Measurements from ENCODE around the gene TNS1.

The TNS1 gene

DNA sequence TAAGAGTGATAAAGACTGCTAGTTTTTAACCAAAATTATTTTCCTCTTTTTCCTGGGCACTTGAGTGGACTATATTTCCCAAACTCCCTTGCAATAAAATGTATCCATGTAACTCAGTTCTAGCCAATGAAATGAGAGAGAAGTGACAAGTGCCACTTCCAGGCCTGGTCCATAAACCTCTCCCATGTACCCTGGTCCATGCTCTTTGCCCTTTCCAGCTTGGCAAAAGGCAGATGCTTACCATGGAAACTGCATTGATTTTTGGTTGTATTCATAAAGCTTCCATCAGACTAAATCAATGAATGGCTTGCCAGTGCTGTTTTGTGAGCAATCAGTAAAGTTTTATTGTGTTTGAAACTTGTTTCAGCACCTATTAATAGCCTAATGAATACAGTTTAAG, 229.3 kb downstream of the TNS1 start:
- DNase-seq: no peak
- no peaks in the 10 kb centered on the region for H3K79me2 ChIP-seq (ENCODE audit: low read length)
- TF ChIP-seq EZH2 (optimal IDR thresholded peaks at IDR 0.05; ENCODE audit: low read depth, low read length) (no peak), EZH2phosphoT487 (IDR thresholded peaks at IDR 0.05; ENCODE audit: low read length) (no peak)
- TF ChIP-seq, protein P1, sequence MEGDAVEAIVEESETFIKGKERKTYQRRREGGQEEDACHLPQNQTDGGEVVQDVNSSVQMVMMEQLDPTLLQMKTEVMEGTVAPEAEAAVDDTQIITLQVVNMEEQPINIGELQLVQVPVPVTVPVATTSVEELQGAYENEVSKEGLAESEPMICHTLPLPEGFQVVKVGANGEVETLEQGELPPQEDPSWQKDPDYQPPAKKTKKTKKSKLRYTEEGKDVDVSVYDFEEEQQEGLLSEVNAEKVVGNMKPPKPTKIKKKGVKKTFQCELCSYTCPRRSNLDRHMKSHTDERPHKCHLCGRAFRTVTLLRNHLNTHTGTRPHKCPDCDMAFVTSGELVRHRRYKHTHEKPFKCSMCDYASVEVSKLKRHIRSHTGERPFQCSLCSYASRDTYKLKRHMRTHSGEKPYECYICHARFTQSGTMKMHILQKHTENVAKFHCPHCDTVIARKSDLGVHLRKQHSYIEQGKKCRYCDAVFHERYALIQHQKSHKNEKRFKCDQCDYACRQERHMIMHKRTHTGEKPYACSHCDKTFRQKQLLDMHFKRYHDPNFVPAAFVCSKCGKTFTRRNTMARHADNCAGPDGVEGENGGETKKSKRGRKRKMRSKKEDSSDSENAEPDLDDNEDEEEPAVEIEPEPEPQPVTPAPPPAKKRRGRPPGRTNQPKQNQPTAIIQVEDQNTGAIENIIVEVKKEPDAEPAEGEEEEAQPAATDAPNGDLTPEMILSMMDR (IDR thresholded peaks at IDR 0.05; ENCODE audit: low read length): no peak
- no peaks in the 10 kb centered on the region for H3F3A ChIP-seq (ENCODE audit: insufficient read depth, low read length)
- no peaks in the 10 kb centered on the region for H3K4me1 ChIP-seq (ENCODE audit: low read length)
- no peaks in the 10 kb centered on the region for H4K20me1 ChIP-seq (ENCODE audit: insufficient read depth, low read length)
- no peak overlapping the region for H3K4me2 ChIP-seq (ENCODE audit: low read depth, low read length)
- no peak overlapping the region for H3K9ac ChIP-seq (ENCODE audit: low read length)
- H3K4me3 ChIP-seq (ENCODE audit: low read length): no peak overlapping the region
- no peak overlapping the region for H2AFZ ChIP-seq (ENCODE audit: low read length)
- H3K36me3 ChIP-seq (replicated peaks; ENCODE audit: insufficient read depth, low read length): no peaks in the 10 kb centered on the region
- H3K9me2 ChIP-seq (replicated peaks; ENCODE audit: insufficient read depth, low read length): no peaks in the 10 kb centered on the region
- H3K27me3 ChIP-seq (replicated peaks; ENCODE audit: insufficient read depth, low read length): no peaks in the 10 kb centered on the region
- H3K9me3 ChIP-seq (replicated peaks; ENCODE audit: insufficient read depth, low read length): no peaks in the 10 kb centered on the region
- H3K27ac ChIP-seq (ENCODE audit: low read length): no peak overlapping the region

DNA sequence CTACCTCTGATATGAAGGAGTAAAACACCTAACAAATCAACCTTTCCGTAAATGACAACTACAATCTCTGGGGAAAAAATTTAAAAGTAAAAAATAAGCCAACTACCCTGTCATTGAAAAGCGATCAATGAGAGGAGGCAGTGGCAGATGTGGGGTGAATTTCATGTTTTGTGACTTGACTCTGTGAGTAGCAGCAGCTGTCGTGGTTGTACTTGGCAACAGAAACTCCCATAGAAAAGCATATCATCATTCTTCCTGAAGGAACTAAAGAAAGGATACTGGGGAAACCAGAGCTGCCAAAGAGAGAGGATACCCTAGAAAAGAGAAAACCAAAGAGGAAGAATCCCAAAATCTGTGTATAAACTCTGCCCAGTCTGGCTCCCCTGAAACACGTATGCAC, 236.4 kb downstream of the TNS1 start:
- H4K20me1 ChIP-seq (ENCODE audit: insufficient read depth, low read length): no peaks in the 10 kb centered on the region

DNA sequence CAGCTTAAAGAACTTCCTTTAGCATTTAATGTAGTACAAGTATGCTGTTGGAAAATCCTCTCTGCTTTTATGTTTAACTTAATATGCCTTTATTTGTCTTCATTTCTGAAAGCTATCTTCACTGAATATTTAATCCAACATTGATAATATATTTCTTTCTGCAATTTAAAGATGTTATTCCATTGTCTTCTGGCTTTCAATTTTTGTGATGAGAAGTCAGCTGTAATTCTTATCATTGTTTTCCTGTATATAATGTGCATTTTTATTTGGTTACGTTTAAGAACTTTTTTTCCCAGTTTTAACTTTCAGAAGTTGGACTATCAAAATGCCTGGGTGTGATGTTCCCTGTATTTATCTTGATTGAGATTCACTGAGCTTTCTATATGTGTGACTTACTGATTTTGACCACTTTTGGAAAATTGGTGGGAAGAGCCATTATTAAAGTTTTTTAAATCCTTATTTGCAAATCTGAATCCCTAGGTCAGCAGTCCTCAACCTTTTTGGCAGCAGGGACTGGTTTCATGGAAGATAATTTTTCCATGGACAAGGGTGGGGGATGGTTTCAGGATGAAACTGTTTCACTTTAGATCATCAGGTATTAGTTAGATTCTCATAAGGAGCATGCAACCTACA, 241.0 kb downstream of the TNS1 start:
- no peak for DNase-seq
- no peak overlapping the region for H3K9ac ChIP-seq (ENCODE audit: low read length)
- H3K27me3 ChIP-seq (replicated peaks; ENCODE audit: insufficient read depth, low read length): no peaks in the 10 kb centered on the region
- H3K9me3 ChIP-seq (replicated peaks; ENCODE audit: insufficient read depth, low read length): no peaks in the 10 kb centered on the region
- no peaks in the 10 kb centered on the region for H3K36me3 ChIP-seq (replicated peaks; ENCODE audit: insufficient read depth, low read length)
- H3K4me3 ChIP-seq (ENCODE audit: low read length): no peak overlapping the region
- H2AFZ ChIP-seq (ENCODE audit: low read length): no peak overlapping the region
- H3K27ac ChIP-seq (ENCODE audit: low read length): no peak overlapping the region
- TF ChIP-seq, protein P1 (IDR thresholded peaks at IDR 0.05; ENCODE audit: low read length): no peak
- no peak for TF ChIP-seq EZH2 (optimal IDR thresholded peaks at IDR 0.05; ENCODE audit: low read depth, low read length)
- no peak for TF ChIP-seq EZH2phosphoT487 (IDR thresholded peaks at IDR 0.05; ENCODE audit: low read length)
- no peaks in the 10 kb centered on the region for H3F3A ChIP-seq (ENCODE audit: insufficient read depth, low read length)
- H3K4me1 ChIP-seq (ENCODE audit: low read length): no peaks in the 10 kb centered on the region
- H3K9me2 ChIP-seq (replicated peaks; ENCODE audit: insufficient read depth, low read length): no peaks in the 10 kb centered on the region
- H4K20me1 ChIP-seq (ENCODE audit: insufficient read depth, low read length): no peaks in the 10 kb centered on the region
- no peak overlapping the region for H3K4me2 ChIP-seq (ENCODE audit: low read depth, low read length)
- no peaks in the 10 kb centered on the region for H3K79me2 ChIP-seq (ENCODE audit: low read length)

More for the DNA sequence above, 236.4 kb downstream of the TNS1 start:
- Histone ChIP-seq H3K79me2 (ENCODE audit: low read length) (no peaks in the 10 kb centered on the region), H3K36me3 (replicated peaks; ENCODE audit: insufficient read depth, low read length) (no peaks in the 10 kb centered on the region), H3K9ac (ENCODE audit: low read length) (no peak overlapping the region), H3K4me1 (ENCODE audit: low read length) (no peaks in the 10 kb centered on the region), H3K4me3 (ENCODE audit: low read length) (no peak overlapping the region), H3K27ac (ENCODE audit: low read length) (no peak overlapping the region), H3K9me2 (replicated peaks; ENCODE audit: insufficient read depth, low read length) (no peaks in the 10 kb centered on the region), H3K27me3 (replicated peaks; ENCODE audit: insufficient read depth, low read length) (no peaks in the 10 kb centered on the region), H3K4me2 (ENCODE audit: low read depth, low read length) (no peak overlapping the region), H3K9me3 (replicated peaks; ENCODE audit: insufficient read depth, low read length) (no peaks in the 10 kb centered on the region), H2AFZ (ENCODE audit: low read length) (no peak overlapping the region), H3F3A (ENCODE audit: insufficient read depth, low read length) (no peaks in the 10 kb centered on the region)
- no peak for DNase-seq
- TF ChIP-seq, protein P1 (IDR thresholded peaks at IDR 0.05; ENCODE audit: low read length): no peak
- TF ChIP-seq EZH2phosphoT487 (IDR thresholded peaks at IDR 0.05; ENCODE audit: low read length) (no peak), EZH2 (optimal IDR thresholded peaks at IDR 0.05; ENCODE audit: low read depth, low read length) (no peak)

Data from MM.1S (cell line).